ENCODE results near the gene PKNOX2.

Gene PKNOX2

DNA sequence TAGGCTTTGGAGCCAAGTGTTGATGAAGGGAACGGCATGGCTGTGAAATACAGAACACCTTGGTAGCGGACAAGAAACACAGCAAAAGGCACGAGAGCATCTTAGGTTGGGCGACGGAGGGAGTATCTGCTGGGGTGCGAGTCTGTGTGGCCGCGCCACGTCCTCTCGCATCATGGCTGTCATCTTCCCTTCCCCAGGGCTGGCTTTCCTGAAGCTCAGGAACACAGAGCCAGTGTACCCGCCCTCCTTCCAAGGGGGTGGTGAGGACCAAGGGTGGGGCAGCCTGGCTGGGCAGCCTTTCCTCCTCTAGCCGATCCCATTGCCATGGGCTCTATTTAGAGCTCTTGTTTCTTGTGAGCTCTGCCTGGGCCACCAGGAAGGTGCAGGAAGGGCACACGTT lies 177.1 kb downstream of the PKNOX2 start:
- DNase-seq (ENCODE audit: low spot score), result no peak

DNA sequence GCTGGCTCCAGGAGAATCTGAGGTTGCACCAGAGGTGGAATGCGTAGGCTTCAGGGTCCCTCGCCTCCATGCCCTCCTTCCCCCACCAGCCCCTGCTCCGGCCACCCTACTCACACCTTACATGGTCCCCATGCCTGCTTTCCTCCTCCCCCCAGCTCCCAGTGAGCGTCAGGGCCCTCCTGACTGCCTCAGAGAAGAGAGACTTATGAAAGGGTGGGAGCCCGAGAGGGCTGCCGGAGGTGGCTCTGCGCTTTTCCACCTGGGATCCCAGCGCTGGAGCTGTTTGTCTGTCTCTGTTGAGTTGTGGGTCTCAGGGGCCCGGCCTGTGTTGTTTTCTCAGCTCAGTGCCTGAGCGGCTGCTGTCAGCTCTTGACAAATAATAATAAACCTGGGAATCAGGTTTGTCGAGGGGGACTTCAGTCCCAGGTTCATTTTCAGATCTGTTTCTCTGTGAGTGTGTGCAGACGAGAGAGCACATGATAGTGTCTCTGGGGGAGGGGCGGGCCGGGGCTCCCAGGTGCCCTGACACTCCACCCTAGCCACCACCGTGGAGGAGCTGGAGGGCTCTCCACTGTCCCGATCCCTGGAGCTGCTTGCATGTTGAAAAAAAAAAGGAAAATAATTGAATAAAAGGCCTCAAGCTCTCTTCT lies 177.9 kb downstream of the PKNOX2 start:
- DNase-seq (ENCODE audit: low spot score), result no peak

DNA sequence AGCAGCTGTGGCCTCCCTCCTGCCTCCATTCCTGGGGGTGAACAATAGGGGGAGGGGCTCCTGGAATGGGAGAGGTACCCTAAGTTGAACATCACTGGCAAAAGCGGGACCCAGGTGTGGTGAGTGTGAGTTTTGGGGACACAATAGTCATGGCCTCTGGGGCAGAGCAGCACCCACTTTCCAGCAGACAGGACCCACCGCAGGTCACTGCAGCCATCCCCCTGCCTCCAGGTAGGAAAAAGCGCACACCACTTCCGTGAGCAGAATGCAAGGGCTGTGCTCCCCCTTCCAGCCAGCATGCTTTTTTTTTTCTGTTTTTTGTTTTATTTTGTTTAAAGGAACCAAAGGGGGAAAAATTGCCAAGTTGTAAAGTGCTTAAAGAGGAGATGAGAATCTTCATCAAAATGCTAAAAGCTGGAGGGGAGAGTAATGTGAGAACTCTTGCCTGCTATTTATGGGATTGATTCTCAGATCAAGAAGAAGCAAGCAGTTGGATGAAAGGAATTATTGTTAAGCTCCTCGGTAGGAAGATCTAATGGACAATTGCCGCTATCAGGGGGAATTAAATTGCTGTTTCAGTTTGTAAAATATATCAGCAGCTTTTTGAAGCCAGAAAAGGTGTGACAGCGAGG lies 178.7 kb downstream of the PKNOX2 start:
- DNase-seq (ENCODE audit: low spot score), result no peak

DNA sequence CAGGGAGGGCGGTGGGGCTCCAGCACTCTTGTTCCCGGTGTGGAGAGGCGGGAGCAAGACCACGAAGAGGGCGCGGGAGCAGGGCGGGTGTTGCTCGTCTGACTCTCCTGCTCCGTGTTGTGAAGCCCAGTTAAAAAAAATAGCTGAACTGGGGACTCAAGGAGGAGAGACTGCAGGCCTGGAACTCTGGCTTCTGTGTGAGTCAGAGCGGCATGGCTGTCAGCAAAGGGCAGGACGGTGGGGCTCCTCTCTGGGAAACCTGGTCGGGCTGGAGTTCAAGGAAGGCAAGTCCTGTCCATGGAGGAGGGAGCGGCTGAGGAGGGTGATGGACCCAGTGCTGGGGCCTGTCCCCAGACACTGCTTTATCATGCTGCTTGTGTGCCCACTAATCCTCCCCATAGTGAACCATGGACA lies 179.2 kb downstream of the PKNOX2 start:
- DNase-seq (ENCODE audit: low spot score), result no peak

DNA sequence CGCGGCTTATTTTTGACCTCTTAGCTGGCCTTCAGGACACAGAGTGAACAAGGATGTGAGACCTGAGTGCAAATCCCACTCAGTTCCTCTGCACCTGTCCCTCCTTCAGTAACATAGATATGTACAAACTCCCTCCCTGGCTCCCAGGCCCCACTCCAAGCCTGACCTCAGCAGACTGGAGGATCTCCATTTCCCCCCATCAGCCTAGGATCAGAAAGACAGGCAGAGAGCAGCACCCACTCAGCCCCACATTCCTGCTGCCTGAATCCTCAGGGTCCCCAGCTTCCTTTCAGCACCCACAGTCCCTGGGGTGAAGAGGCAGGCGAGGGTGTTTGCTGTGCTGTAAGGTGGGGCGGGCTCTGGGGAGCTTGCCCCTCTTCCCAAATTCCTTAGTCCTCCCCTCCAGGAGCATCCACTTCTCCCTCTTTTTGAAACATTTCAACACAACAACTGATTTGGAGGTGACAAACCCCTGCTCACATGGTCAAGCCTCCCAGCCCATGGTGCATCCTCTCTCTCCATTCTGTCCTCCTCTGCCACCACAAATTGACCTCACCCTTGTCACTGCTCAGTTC lies 180.4 kb downstream of the PKNOX2 start:
- no peak for DNase-seq (ENCODE audit: low spot score)

DNA sequence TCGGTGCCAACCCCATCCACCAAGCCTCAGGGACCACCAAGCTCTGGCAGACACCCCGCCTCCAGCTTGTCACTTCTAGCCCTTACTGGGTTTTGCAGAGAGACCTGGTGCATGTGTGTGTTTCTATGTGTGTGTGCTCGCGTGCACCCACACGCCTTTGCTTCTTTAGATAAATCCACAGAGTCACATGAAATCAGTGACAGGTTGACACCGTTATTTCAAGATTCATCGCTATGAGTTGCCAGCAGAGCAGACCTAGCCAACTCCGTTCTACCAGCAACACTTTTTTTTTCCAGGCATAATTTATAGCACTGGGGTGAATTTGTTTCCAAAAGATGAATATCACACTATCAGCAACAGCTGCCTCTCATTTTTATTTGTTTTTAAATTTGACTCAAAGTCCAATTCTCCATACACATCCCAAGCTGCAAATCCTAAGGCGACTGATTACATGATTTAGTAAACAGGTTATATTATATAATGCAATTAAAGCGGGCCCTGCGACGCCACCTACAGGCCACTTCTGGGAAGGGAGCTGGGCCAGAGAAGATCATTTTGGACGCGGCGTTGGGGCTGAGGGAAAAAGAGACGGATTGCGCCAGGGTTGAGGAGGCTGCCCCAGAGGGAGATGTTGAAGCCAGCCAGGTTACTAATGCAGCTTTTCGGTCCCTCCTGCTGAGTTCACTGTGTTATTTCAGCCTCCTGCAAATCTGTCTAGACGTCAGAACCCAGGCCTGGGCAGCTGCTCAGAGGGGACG lies 181.0 kb downstream of the PKNOX2 start:
- DNase-seq (ENCODE audit: low spot score), result peak; percentile 91

DNA sequence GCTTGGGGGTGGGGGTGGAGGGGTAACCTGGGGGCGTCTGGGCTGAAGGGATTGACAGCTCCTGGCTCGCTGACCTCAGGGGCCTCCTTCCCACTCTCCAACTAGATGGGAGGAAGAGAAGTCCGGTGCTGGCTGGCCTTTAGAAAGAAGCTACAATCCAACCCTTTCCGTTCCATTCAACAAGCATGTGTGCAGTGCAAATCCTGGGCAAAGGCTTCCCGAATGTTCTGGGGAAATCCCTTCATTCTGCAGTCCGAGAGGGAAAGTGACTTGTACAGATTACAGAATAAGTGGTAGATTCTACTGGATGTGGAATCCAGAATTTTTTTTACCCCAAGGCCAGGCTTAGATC lies 181.6 kb downstream of the PKNOX2 start:
- no peak for DNase-seq (ENCODE audit: low spot score)

DNA sequence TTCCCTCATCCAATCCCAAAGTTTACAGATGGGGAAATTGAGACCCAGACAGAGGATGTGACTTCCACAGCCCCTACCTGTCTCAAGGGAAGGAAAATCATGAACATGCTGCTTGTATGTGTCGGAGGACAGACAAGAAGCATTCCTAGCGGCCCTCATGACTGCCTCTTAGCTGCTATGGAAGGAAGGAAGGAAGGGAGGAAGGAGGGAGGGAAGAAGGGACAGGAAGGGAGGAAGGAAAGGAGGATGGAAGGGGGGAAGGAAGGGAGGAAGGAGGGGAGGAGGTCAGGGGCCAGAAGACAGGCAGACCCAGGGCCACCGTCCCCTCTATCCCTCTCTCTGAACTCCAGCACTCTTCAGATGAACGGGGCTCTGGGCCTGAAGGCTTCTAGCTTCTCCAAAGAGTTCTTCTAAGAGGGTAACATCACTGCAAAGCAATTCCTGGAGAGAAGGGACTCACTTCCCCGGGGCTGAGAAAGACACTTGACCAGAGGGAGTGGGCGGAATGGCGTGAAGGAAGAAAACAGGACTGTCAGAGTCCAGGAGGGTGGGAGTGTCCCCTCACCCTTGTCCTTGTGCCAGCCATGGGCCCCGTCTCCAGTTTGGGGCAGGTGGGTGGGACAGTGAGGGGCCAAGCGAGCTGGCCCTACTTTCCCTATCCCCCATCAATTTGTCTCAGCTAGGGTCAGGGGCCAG lies 182.2 kb downstream of the PKNOX2 start:
- DNase-seq (ENCODE audit: low spot score), result no peak

DNA sequence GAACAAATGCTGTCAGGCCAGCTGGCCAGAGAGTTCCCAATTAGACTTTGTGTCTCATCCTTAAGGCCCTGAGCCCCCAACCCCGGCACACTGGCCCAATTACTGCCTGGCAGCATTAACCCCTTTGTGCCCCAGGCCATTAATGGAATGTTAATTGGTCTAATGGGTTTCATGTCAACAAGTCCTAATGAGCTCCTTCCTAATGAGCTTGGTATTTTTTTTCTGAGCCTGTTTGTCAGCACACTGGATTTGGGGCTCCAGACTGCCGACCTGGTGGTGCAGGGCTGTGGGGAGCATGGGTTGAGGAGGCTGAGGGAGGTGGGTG lies 182.7 kb downstream of the PKNOX2 start:
- DNase-seq (ENCODE audit: low spot score), result no peak

DNA sequence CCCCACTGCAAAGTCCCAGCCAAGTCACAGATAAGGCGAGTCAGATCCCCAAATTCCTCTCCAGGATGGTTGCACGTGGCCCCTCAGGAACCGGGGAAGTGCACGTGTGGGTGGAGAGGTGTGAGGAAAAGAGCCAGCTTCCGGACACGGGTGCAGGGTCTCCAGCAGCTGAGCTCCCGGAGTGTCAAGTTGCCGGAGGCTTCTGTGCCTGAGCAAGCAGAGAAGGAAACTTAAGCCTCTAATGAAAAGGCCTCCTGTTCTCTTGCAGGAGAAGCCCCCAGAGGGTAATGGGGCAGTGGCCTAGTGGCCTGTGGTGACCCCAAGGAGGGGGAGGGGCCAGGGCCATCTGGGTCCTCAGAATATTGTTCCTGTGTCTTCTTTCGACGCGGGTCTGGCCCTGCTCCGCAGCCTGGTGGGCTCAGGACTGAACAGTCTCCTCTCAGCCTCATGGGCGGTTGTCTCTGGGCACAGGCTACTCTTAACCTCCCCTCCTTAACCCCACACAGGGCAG lies 183.6 kb downstream of the PKNOX2 start:
- no peak for DNase-seq (ENCODE audit: low spot score)

DNA sequence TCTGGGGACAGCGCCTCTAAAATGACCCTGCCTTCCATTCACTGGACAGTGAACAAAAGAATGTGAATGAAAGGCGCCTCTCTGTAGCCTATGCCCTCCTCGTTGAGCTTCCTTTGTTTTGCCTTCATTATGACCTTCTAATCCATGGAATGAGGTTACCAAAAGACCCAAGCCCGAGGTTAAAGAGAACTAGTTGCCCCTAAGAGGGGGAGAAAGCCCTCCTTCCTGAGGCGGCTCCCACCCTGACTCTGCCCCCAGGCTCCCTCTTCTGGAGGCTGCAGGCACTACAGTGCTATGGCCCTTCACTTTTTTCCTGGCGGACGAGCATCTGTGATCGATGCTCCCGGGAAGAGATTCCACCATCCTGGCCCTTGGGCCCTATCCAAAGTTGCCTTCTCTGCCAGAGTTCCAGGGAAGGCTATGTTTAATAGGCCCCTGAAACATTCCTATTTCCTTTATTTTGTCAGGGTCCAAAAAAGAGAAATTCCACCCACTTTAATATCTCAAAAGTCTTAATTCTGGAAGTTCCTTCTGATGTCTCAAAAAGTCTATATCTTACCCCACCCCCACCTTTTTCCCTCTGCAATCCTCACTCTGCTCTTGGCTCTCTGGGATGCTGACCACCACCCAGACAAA lies 184.2 kb downstream of the PKNOX2 start:
- DNase-seq (ENCODE audit: low spot score), result peak; percentile 84

DNA sequence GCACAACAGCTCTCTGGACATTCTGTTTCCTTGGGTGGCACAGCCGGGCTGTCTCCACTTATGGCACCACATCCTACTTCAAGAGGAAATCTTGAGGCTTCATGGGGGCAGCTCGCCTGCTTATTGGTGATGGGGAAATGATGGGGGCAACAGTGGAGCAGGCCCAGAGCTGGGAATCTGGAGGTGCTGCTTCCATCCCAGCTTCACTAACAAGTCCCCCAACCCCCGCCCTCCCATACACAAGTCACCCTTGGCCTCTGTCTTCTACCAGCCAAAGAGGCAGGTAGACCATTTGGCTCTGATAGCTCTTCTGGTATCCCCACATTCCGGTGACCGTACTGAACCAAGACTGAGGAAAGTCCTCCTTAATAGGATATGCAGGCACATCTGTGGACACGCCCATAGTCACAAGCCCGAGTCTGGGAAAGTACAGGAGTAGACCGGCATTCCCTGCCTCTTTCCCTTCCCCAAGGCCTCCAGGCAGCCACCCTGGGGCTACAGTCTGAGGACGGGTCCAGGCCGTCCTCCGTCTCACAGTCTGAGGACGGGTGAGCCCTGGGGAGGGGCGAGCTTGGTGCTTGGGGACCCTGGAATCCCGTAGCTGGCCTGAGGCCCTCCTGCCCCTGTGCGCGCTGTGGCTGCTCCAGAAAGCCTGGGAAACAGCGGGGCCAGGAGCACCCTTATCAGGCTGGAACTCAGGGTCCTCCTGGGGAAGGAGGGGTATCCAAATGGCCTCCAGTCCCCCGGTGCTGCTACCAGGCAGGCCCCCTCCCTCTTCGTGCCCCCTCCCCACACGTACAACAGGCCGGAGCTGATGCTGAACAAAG lies 185.9 kb downstream of the PKNOX2 start:
- DNase-seq (ENCODE audit: low spot score), result no peak

DNA sequence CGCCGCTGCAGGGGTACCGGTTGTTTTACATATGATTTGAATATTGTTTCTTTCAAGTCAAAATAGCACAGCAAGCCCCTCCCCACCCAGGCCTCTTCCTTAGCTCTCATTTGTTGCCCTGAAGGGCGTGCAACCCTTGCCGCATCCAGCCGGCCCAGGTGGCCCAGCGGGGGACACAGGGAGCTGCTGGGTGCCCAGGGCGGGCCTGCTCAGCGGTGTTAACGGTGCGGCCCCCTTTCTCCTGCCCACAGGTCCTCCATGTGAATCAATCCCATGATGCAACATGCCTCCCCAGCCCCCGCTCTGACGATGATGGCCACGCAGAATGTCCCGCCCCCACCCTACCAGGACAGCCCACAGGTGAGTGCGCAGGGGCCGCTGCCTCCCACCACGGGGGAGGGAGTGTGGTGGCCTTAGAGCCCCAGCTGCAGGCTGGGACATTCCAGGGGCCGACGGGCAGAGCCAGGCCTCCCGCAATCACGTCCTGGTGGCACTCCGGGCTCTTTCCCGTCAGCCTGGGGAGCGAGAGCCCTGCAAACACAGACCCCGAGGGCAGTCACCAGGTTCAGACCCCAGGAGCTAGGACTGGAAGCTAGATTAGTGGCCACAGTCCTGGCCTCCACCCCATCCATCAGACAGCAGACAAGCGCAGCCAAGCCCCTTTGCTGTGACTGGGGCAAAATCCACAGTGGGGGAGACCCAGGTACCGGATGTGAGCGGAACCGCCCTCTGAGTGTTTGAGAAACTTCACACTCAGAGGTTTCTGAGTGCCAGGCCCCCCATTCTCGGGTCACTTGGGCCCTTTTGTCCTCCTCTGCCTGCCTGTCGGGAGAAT lies 186.7 kb downstream of the PKNOX2 start:
- DNase-seq (ENCODE audit: low spot score), result no peak

DNA sequence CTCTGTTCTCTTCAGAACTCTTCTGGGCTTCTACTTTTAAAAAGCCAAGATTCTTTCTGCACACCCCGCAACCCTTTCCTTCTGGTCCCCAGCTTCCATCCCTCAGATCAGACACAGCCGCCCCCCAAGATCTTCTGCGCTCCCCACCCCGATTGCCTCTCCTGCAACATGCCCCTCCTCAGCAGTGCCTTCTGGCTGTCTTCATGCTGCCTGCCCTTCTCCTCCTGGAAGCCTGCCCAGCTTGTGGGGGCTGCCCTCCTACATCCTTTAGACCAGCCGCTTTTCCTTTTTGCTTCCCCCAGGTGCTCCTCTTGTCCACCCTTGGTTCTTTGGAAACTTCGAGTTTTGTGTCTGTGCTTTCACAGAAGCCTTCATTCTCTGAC lies 187.3 kb downstream of the PKNOX2 start:
- DNase-seq (ENCODE audit: low spot score), result no peak

DNA sequence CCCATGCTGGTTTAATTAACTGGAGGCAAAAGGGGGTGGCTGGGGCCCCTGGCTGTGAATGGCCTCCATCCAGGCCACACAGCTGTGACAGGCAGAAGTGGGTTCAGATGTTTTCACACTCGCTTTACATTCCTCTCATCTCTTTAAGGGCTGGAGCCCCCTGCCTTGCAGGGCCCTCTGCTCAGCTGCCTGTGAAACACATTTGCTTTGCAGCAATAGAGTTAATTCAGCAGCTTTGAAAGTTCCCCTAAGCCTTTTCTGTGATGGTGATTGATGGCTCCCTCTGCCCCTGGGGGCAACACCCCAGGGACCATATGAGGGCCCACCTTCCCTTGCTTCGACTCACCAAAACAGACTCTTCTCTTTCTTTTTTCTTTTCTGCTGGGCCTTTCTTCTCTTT lies 192.2 kb downstream of the PKNOX2 start:
- no peak for DNase-seq (ENCODE audit: low spot score)

DNA sequence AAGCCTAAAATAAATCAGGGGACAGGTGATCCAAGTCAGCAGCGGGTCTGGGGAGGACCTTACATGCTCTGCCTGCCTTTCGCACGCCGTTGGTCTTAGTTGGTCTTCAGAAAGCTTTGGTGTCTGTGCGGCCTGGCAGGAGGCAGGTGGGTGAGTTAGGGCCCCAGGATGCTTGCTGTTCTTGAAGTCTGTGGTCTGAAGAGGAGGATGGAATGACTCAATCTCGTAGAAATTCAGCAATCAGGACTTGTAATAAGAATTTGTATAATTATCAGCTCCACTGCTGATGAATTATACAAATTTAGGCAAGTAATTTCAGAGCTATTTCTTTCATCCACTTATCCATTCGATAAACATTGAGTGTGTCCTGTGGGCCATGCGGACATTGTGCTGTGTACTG lies 193.0 kb downstream of the PKNOX2 start:
- DNase-seq (ENCODE audit: low spot score), result no peak

DNA sequence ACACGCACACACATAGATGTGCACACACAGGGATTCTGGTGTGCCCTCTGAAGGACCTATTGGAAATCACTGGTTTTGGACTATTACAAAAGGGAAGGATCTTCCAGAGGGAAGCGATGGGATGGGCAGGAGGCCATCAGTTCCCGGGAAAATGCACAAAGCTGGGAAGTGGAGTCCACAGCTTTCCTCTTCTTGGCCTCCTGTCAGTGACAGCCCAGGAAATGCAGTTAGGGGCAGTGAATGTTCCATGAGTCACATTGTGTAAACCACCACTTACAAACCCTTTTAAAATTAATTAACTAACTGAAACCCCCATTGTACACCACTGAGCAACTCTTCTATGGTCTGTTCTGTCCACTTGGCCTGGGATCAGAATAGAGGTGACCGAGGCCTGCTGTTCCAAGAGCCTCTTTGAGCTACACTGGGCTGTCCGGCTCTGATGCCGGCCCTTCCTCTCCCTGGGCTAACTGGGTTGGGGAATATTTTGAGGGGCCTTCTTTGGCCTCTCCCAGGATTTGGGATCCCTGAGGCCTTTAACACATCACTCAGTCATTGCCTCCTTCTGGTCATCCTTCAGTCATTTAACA lies 193.8 kb downstream of the PKNOX2 start:
- no peak for DNase-seq (ENCODE audit: low spot score)

DNA sequence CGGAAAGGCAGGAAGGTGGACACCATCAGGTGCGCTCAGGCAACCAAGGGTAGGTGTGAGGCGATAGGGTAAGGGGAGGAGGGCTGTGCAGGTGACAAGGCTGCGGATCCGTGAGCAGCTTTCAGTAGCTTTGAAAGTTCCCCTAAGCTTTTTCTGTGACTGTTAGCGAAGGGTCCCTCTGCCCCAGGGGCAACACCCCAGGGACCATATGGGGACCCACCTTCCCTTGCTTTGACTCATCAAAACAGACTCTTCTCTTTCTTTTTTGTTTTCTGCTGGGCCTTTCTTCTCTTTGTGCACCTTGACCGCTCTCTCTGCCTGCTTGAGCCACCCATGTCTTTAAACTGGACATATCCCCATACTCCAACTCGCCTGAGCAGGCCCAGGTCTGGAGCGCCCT lies 194.6 kb downstream of the PKNOX2 start:
- no peak for DNase-seq (ENCODE audit: low spot score)

DNA sequence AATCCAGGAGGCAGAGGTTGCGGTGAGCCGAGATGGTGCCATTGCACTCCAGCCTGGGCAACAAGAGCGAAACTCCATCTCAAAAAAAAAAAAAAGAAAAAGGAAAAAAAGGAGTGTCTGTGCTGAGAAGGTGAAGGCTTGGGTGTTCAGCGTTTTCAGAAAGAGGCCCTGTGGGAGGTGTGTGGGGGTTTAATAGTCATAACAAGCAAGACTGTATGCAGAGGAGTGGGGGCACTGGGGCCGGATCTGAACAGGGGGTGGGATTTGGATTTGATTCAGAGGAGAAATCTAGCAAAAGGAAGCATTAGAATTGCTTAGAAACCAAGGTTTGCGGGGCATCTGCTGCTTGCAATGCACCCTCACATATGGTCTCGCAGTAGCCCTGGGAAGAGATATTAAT lies 195.5 kb downstream of the PKNOX2 start:
- DNase-seq (ENCODE audit: low spot score), result no peak

Measured in GM03348 (cell line).